K562 treated with DMSO at 1 percent for 4 hours (cell line): ENCODE data around the gene WEE1. TPM values are rescaled to one million over a fixed set of nuclear protein-coding genes. Genes with fewer than 3 reads are reported as not detected.

Source experiments
- total RNA-seq: library from RNA; unstranded; fragments of 300-600 nt; gene quantifications from 2 replicates; pipeline ENCODE4 v1.2.3, GENCODE V29; 2022; ENCODE audit not compliant: insufficient read depth

Gene WEE1
- 43.3 and 48.5 TPM in 2 replicates for total RNA-seq

DNA sequence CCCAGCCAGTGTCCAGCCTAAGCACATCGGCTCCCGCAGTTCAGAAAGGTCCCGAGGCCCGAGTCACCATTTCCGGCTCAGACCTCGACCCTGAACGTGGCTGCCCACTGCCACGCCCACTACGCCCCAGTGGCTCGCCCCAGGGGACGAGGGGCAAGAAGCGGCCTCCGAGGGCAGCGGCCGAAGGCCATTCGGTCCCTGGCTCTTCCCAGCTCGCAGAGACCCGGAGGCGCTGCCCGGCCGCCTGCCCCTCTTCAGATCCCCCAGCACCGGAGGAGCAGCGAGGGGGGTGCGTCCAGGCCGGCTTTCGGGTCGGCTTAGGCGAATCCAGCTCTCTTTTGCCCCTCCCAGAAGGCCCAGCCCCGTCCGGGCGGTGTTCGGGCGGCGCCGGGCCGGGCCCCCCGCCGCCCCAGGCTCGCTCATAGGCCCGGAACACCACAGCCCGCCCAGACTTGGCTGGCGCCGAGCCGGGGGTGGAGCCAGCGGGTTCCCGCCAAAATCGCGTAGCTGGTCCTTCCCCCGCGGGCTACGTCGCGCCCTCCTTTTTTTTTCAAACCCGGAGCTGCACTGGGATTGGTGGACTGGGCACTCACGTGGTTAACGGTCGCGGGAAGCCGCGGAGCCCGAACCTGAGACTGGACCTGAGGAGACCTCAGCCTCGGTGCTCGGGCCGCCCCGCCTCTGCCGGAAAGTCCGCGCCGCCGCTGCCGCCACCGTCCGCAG lies at the start of gene WEE1:
WEE1 (plus strand) TSS at position 619 of the 723 bp plus-strand sequence. CDS start 264 bp downstream, outside the sequence.

Other genes with a start within 250 kb of the WEE1 start
- 63.2 and 66.4 TPM in 2 replicates for gene IPO7, start 189.0 kb upstream of the WEE1 start, total RNA-seq
- gene ZNF143, start 112.7 kb upstream of the WEE1 start, total RNA-seq: 12.6 and 13.1 TPM in 2 replicates
- gene SWAP70, start 90.4 kb downstream of the WEE1 start, total RNA-seq: 5.0 and 6.7 TPM in 2 replicates